ENCODE measurements around the gene MFSD8.
"Not testable (repeated sequence)": the region's sequence is repeated elsewhere in the genome, so short reads cannot be mapped to it uniquely, and the experiment has no call there.

The MFSD8 gene

DNA sequence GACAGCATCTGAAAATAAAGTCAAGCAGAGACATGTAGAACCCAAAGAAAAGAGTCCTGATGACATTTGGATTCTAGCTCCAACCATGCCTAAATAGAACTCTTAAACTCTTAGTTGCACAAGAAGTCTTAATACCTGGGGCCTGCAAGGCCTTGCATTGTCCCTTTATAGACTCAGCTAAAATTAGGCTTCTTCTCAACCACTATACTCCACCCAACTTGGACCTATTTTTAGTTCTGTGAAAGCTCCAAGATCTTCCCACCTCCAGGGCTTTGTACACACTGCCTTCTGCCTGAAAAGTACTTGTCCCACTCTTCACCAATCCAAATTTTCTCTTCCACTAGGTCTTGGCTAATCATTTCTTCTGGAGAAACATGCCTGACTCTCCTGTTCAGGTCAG lies 47.8 kb downstream of the MFSD8 start:
- Mint-ChIP-seq H3K36me3 (ENCODE audit: low read depth) (peaks cover 17% of the 10 kb centered on the region), H3K27me3 (ENCODE audit: low read depth, poor library complexity) (peaks cover 8% of the 10 kb centered on the region), H3K4me1 (no peaks in the 10 kb centered on the region), H3K4me3 (no peak overlapping the region), H3K9me3 (no peaks in the 10 kb centered on the region), H3K27ac (peak overlapping the region; percentile 16)
- DNase-seq: no peak
- TF ChIP-seq, protein P1, sequence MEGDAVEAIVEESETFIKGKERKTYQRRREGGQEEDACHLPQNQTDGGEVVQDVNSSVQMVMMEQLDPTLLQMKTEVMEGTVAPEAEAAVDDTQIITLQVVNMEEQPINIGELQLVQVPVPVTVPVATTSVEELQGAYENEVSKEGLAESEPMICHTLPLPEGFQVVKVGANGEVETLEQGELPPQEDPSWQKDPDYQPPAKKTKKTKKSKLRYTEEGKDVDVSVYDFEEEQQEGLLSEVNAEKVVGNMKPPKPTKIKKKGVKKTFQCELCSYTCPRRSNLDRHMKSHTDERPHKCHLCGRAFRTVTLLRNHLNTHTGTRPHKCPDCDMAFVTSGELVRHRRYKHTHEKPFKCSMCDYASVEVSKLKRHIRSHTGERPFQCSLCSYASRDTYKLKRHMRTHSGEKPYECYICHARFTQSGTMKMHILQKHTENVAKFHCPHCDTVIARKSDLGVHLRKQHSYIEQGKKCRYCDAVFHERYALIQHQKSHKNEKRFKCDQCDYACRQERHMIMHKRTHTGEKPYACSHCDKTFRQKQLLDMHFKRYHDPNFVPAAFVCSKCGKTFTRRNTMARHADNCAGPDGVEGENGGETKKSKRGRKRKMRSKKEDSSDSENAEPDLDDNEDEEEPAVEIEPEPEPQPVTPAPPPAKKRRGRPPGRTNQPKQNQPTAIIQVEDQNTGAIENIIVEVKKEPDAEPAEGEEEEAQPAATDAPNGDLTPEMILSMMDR (IDR thresholded peaks at IDR 0.05): no peak

DNA sequence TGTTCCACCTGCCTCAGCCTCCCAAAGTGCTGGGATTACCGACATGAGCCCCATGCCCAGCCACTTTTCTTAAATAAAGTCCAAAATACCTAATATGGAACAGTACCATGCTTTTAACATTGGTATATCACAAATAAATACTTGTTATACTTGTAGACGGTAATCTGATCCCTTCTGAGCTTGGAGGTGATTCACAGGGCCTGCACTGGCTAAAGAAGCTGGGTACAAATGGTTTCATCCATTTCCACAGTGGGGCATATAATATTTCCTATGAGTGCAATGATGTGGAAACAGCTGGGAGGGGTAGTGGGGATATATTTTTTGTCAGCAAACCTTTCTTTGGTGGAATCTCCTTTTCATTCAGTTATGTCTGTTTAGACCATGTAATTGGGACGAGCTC lies 48.5 kb downstream of the MFSD8 start:
- peaks cover 17% of the 10 kb centered on the region for H3K36me3 Mint-ChIP-seq (ENCODE audit: low read depth)
- no peaks in the 10 kb centered on the region for H3K9me3 Mint-ChIP-seq
- no peak overlapping the region for H3K27ac Mint-ChIP-seq
- H3K4me3 Mint-ChIP-seq: no peak overlapping the region
- peaks cover 9% of the 10 kb centered on the region for H3K27me3 Mint-ChIP-seq (ENCODE audit: low read depth, poor library complexity)
- H3K4me1 Mint-ChIP-seq: no peaks in the 10 kb centered on the region
- TF ChIP-seq, protein P1 (IDR thresholded peaks at IDR 0.05): no peak
- DNase-seq: no peak

DNA sequence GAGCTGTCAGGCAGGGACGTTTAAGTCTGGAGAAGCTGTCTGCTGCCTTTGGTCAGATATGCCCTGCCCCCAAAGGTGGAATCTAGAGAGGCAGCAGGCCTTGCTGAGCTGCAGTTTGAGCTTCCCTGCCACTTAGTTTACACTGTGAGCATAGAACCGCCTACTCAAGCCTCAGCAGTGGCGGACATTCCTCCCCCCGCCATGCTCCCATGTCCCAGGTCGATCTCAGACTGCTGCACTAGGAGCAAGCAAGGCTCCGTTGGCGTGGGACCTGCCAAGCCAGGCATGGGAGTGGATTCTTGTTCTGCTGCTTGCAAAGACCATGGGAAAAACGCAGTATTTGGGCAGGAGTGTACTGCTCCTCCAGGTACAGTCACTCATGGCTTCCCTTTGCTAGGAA lies 59.9 kb downstream of the MFSD8 start:
- no peak overlapping the region for H3K27ac Mint-ChIP-seq
- peaks cover 14% of the 10 kb centered on the region for H3K9me3 Mint-ChIP-seq
- DNase-seq: no peak
- H3K27me3 Mint-ChIP-seq (ENCODE audit: low read depth, poor library complexity): peaks cover 3% of the 10 kb centered on the region
- no peak overlapping the region for H3K4me3 Mint-ChIP-seq
- peaks cover 22% of the 10 kb centered on the region for H3K36me3 Mint-ChIP-seq (ENCODE audit: low read depth)
- TF ChIP-seq, protein P1 (IDR thresholded peaks at IDR 0.05): no peak
- H3K4me1 Mint-ChIP-seq: no peaks in the 10 kb centered on the region

DNA sequence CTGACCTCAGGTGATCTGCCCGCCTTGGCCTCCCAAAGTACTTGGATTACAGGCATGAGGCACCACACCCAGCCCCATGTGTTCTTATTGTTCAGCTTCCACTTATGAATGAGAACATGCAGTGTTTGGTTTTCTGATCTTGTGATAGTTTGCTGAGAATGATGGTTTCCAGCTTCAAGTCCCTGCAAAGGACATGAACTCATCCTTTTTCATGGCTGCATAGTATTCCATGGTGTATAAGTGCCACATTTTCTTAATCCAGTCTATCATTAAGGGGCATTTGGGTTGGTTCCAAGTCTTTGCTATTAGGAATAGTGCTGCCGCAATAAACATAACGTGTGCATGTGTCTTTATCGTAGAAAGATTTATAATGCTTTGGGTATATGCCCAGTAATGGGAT lies 65.3 kb downstream of the MFSD8 start:
- H3K4me1 Mint-ChIP-seq; DNase-seq; H3K27me3 Mint-ChIP-seq (ENCODE audit: low read depth, poor library complexity); H3K27ac Mint-ChIP-seq; H3K4me3 Mint-ChIP-seq: not testable (repeated sequence)
- Mint-ChIP-seq H3K36me3 (ENCODE audit: low read depth) (peaks cover 55% of the 10 kb centered on the region), H3K9me3 (peaks cover 17% of the 10 kb centered on the region)

DNA sequence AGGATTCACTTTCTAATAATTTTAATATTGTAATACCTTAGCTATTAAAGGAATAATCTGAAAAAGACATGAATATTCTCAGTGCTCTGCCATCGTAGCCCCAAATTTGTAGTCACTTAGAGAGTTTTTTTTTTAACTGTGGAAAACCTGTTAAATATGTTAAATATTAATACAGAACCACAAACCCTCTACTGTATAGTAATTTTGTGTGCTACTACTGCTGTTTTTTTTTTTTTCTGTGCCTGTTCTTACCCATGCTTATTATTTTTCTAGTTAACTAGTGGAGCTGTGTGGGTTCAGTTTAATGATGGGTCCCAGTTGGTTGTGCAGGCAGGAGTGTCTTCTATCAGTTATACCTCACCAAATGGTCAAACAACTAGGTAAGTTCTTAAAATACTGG lies 68.4 kb downstream of the MFSD8 start:
- H3K27me3 Mint-ChIP-seq (ENCODE audit: low read depth, poor library complexity): no peaks in the 10 kb centered on the region
- TF ChIP-seq, protein P1 (IDR thresholded peaks at IDR 0.05): no peak
- peaks cover 7% of the 10 kb centered on the region for H3K9me3 Mint-ChIP-seq
- H3K36me3 Mint-ChIP-seq (ENCODE audit: low read depth): peaks cover 69% of the 10 kb centered on the region
- H3K4me1 Mint-ChIP-seq: no peaks in the 10 kb centered on the region
- H3K4me3 Mint-ChIP-seq: no peak overlapping the region
- no peak for DNase-seq
- H3K27ac Mint-ChIP-seq: no peak overlapping the region

DNA sequence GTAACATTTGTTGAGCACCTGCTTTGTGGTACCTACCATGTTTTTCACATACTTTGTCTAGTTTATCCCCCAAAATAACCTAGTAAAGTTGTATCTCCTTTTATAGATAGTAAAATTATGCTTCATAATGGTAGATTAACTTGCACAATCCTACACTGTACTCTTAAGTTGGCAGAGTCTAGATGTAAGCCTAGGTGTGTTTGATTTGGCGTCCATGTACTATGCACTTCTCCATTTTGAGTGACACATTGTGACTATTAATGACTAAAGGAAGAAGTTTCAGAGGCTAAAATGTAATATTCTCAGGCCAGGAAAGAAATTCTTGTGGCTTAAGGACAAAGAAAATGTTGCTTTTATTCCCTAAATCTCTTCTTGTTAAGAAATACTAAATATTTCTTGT lies 68.9 kb downstream of the MFSD8 start:
- DNase-seq: no peak
- TF ChIP-seq, protein P1 (IDR thresholded peaks at IDR 0.05): no peak
- Mint-ChIP-seq H3K27me3 (ENCODE audit: low read depth, poor library complexity) (no peaks in the 10 kb centered on the region), H3K4me3 (no peak overlapping the region), H3K9me3 (peaks cover 7% of the 10 kb centered on the region), H3K27ac (no peak overlapping the region), H3K4me1 (no peaks in the 10 kb centered on the region), H3K36me3 (ENCODE audit: low read depth) (peaks cover 64% of the 10 kb centered on the region)
